K562 (cell line): ENCODE data around the gene POLK. TPM values are rescaled to one million over a fixed set of nuclear protein-coding genes. Genes with fewer than 3 reads are reported as not detected.

Experiments used
- E2F6 ChIP-seq, 2 experiments: IDR thresholded peaks; 2 replicates each; pipeline ENCODE4 v1.6.1; 2011; ENCODE audit warnings: borderline replicate concordance in 1 of 2, control low read depth in 1 of 2, low read depth in 1 of 2, low read length in 1 of 2, mild to moderate bottlenecking in 1 of 2, mixed read lengths in 1 of 2, moderate library complexity in 1 of 2; ENCODE audit not compliant: insufficient read depth in 1 of 2, insufficient read length in 1 of 2, poor library complexity in 1 of 2, severe bottlenecking in 1 of 2; ENCODE audit errors: extremely low read depth in 1 of 2
- RB1 ChIP-seq: fragments of 450-650 bp; IDR thresholded peaks from 2 replicates; pipeline ENCODE4 v1.6.1; 2017; ENCODE audit warnings: low read depth, mild to moderate bottlenecking
- TCF3 ChIP-seq: sonication (generic); formaldehyde crosslinking; IDR thresholded peaks from 2 replicates; pipeline ENCODE4 v1.4.0; 2020; ENCODE audit warnings: mild to moderate bottlenecking, missing genetic modification reagents
- ZBTB40 ChIP-seq, 2 experiments: fragments of 450-650 bp in 1 of 2; sonication (generic) in 1 of 2; formaldehyde crosslinking in 1 of 2; IDR thresholded peaks; 2 replicates each; pipeline versions ENCODE4 v1.7.1 to v1.9.0; 2016 to 2022; ENCODE audit warnings: inconsistent platforms in 1 of 2, mild to moderate bottlenecking in 1 of 2, missing genetic modification reagents in 1 of 2
- ZNF253 ChIP-seq: fragments of 250-450 bp; sonication (Bioruptor Pico); conservative IDR thresholded peaks from 2 replicates; pipeline ENCODE4 v1.6.1; 2021; ENCODE audit warnings: mild to moderate bottlenecking
- ZNF280B ChIP-seq: fragments of 250-450 bp; sonication (Bioruptor Pico); IDR thresholded peaks from 2 replicates; pipeline ENCODE4 v1.5.1; 2021; ENCODE audit warnings: mild to moderate bottlenecking
- ZNF507 ChIP-seq: conservative IDR thresholded peaks from 2 replicates; pipeline ENCODE4 v1.6.1; 2017; ENCODE audit warnings: missing genetic modification characterization, missing compliant biosample characterization
- polyA plus RNA-seq, 8 experiments: library from polyadenylated mRNA; depleted of rRNA in 4 of 8; stranded (reverse) in 5 of 8; unstranded in 3 of 8; fragments of >200 nt; fragmentation: Nextera tagmentation in 2 of 8; fragmentation: Illumina TruSeq in 1 of 8; extraction: Ambion mirVana in 2 of 8; extraction: Trizol in 1 of 8; gene quantifications; 2 replicates each; pipeline versions ENCODE4 v1.2.1 to v1.2.3, GENCODE V29; 2011 to 2014; ENCODE audit warnings: inconsistent platforms in 1 of 8, missing spikeins in 1 of 8
- total RNA-seq, 7 experiments: library from RNA; depleted of rRNA in 6 of 7; stranded (reverse); fragments of >200 nt in 6 of 7; fragmentation: Illumina TruSeq in 2 of 7; extraction: Trizol in 2 of 7; gene quantifications; 2 replicates each; pipeline versions ENCODE4 v1.2.1 to v1.2.3, GENCODE V29; 2011 to 2021; ENCODE audit warnings: low replicate concordance in 1 of 7

The POLK gene
- total and polyA plus RNA-seq, 9 of the 15 experiments (the other 6 are each of a cell fraction or from before 2014, with no cell fraction given), result 6.1 to 31.6 (median 16.5) TPM

GRCh38 chr5:75511435-75512382 lies at the start of gene POLK, which contains the start of gene CERT1 (continued):
- TF ChIP-seq ZBTB40 (IDR thresholded peaks at IDR 0.05), result peak; percentile 55
- no peak for TF ChIP-seq ZBTB40 (CRISPR knock-in tag; IDR thresholded peaks at IDR 0.05)
- TF ChIP-seq RB1, result peak; percentile 52
- TF ChIP-seq TCF3 (CRISPR knock-in tag), result no peak
- TF ChIP-seq ZNF280B (CRISPR knock-in tag), result no peak
- peak in 1 of 2 experiments; percentile 48 for TF ChIP-seq E2F6 (IDR thresholded peaks at IDR 0.05; ENCODE audit: borderline replicate concordance in 1 of 2, extremely low read depth in 1 of 2, insufficient read depth in 1 of 2, insufficient read length in 1 of 2, low read depth in 1 of 2, low read length in 1 of 2, poor library complexity in 1 of 2, severe bottlenecking in 1 of 2)
- TF ChIP-seq ZNF507 (tag), result no peak
- TF ChIP-seq ZNF253 (CRISPR knock-in tag), result no peak
